ENCODE results near the gene BARX1.

Gene BARX1

DNA sequence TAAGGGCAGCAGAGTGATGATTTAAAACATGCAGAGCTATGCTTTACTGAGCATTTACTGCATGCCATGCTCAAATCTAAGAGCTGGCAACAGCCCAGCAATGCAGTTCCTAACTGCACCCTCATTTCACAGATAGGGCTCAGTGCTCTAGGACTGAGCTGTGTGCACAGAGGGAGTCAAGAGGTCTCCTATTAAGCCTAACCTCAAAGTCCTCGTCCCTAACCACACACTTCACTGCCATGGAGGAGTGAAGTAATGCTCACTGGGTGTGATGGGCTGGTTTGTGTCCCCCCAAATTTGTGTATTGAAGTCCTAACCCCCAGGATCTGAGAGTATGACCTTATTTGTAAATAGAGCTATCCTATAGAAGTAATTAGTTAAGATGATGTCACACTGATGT is 25.9 kb downstream of the BARX1 start:
- DNase-seq (ENCODE audit: low read depth, low spot score): no peak
- TF ChIP-seq YY1 (IDR thresholded peaks at IDR 0.05; ENCODE audit: insufficient read depth, insufficient read length) (no peak), SUZ12 (IDR thresholded peaks at IDR 0.05; ENCODE audit: extremely low read depth, insufficient read depth, insufficient read length) (no peak), ZNF274 (IDR thresholded peaks at IDR 0.05; ENCODE audit: low read depth, low read length) (no peak)
- Histone ChIP-seq H3K27me3 (ENCODE audit: insufficient read depth, insufficient read length) (peaks cover 23% of the 10 kb centered on the region), H3K9ac (ENCODE audit: insufficient read length, low read depth) (no peak overlapping the region), H3K9me3 (ENCODE audit: insufficient read depth, low read length) (no peaks in the 10 kb centered on the region), H3K4me1 (ENCODE audit: insufficient read depth, insufficient read length) (peaks cover 6% of the 10 kb centered on the region), H3K4me3 (ENCODE audit: insufficient read length, low read depth) (no peak overlapping the region), H3K36me3 (ENCODE audit: insufficient read depth, insufficient read length, low read length) (no peaks in the 10 kb centered on the region)

DNA sequence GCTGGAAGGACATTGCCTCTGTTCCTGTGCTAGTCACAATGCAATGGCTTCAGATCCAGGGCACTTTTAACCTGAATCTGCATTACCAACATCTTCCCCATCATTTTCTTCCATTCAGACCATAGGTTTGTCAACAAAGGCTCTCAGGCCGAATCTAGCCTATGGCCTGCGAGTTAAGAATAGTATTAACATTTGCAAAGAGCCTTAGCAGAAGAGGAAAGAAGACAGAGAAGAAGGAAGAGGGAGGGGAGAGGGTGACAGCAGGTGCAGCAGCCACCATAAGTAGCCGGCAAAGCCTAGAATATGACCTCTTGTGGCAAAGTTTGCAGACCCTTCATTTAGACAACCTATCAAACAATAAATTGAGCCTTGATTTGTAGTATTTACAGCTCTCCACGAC is 32.6 kb downstream of the BARX1 start:
- no peak for DNase-seq (ENCODE audit: low read depth, low spot score)
- TF ChIP-seq SUZ12 (IDR thresholded peaks at IDR 0.05; ENCODE audit: extremely low read depth, insufficient read depth, insufficient read length): no peak
- TF ChIP-seq YY1 (IDR thresholded peaks at IDR 0.05; ENCODE audit: insufficient read depth, insufficient read length): no peak
- no peak for TF ChIP-seq ZNF274 (IDR thresholded peaks at IDR 0.05; ENCODE audit: low read depth, low read length)
- H3K9ac ChIP-seq (ENCODE audit: insufficient read length, low read depth): no peak overlapping the region
- H3K36me3 ChIP-seq (ENCODE audit: insufficient read depth, insufficient read length, low read length): no peaks in the 10 kb centered on the region
- peaks cover 1% of the 10 kb centered on the region for H3K27me3 ChIP-seq (ENCODE audit: insufficient read depth, insufficient read length)
- no peaks in the 10 kb centered on the region for H3K9me3 ChIP-seq (ENCODE audit: insufficient read depth, low read length)
- peaks cover 9% of the 10 kb centered on the region for H3K4me1 ChIP-seq (ENCODE audit: insufficient read depth, insufficient read length)
- H3K4me3 ChIP-seq (ENCODE audit: insufficient read length, low read depth): no peak overlapping the region

DNA sequence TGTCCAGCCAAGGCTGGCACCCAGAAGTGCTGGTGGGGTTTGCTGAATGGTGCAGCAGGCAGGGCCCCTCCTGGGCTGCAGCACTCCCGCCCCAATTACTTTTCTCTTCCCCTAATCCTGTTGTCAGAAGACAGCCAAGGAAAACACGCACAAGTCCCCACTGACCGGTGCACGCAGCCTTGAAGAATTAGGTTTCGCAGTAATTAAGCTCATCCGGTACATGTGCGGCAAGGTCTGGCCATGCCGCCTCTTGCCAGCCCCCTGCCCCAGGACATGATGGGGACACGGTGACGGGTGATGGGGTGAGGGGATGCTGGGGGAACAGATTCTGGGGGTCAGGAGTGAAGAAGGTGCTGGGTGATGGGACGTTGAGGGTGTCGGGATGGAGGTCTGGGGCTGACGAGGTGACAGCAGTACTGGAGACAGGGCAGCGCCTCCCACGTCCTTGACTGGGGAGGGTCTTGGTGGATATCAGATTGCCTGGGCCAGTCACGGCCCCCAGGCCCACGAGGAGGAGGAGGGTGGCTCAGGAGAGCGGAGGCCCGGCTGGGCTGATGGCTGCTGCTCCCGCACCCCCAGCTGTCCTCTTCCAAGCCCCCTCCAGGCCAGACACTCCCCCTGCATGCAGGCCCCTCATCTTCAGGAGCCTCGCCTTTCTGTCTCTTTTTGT is 34.9 kb downstream of the BARX1 start:
- no peak for DNase-seq (ENCODE audit: low read depth, low spot score)
- Histone ChIP-seq H3K9me3 (ENCODE audit: insufficient read depth, low read length) (no peaks in the 10 kb centered on the region), H3K4me1 (ENCODE audit: insufficient read depth, insufficient read length) (peaks cover 13% of the 10 kb centered on the region), H3K9ac (ENCODE audit: insufficient read length, low read depth) (no peak overlapping the region), H3K4me3 (ENCODE audit: insufficient read length, low read depth) (no peak overlapping the region), H3K36me3 (ENCODE audit: insufficient read depth, insufficient read length, low read length) (no peaks in the 10 kb centered on the region), H3K27me3 (ENCODE audit: insufficient read depth, insufficient read length) (no peaks in the 10 kb centered on the region)
- TF ChIP-seq SUZ12 (IDR thresholded peaks at IDR 0.05; ENCODE audit: extremely low read depth, insufficient read depth, insufficient read length) (no peak), ZNF274 (IDR thresholded peaks at IDR 0.05; ENCODE audit: low read depth, low read length) (no peak), YY1 (IDR thresholded peaks at IDR 0.05; ENCODE audit: insufficient read depth, insufficient read length) (no peak)

DNA sequence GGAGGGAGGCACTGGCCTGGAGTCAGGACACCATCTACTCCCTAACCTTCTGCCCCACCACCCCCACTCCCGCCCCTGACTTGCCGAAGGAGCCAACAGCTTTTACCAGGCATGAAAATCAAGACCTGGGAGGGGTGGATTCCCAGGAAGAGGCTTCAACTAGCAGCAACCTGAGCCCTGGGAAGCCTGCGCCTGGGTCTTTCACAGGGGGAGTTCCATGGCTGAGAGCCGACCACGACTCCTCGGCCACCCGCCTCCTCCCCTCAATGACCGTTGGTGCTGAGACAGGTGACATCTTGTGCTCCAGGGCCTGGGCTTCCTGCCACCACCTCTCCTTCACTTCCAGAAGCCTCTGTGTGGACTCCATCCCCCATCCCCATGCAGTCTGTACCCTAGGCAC is 37.1 kb downstream of the BARX1 start:
- Histone ChIP-seq H3K9ac (ENCODE audit: insufficient read length, low read depth) (no peak overlapping the region), H3K4me3 (ENCODE audit: insufficient read length, low read depth) (no peak overlapping the region), H3K36me3 (ENCODE audit: insufficient read depth, insufficient read length, low read length) (no peaks in the 10 kb centered on the region), H3K9me3 (ENCODE audit: insufficient read depth, low read length) (no peaks in the 10 kb centered on the region), H3K27me3 (ENCODE audit: insufficient read depth, insufficient read length) (no peaks in the 10 kb centered on the region), H3K4me1 (ENCODE audit: insufficient read depth, insufficient read length) (peaks cover 10% of the 10 kb centered on the region)
- DNase-seq (ENCODE audit: low read depth, low spot score): no peak
- TF ChIP-seq YY1 (IDR thresholded peaks at IDR 0.05; ENCODE audit: insufficient read depth, insufficient read length) (no peak), ZNF274 (IDR thresholded peaks at IDR 0.05; ENCODE audit: low read depth, low read length) (no peak), SUZ12 (IDR thresholded peaks at IDR 0.05; ENCODE audit: extremely low read depth, insufficient read depth, insufficient read length) (no peak)

- H3K4me1 ChIP-seq (ENCODE audit: insufficient read depth, insufficient read length): peaks cover 13% of the 10 kb centered on the region
- TF ChIP-seq YY1 (IDR thresholded peaks at IDR 0.05; ENCODE audit: insufficient read depth, insufficient read length) (no peak), ZNF274 (IDR thresholded peaks at IDR 0.05; ENCODE audit: low read depth, low read length) (no peak), SUZ12 (IDR thresholded peaks at IDR 0.05; ENCODE audit: extremely low read depth, insufficient read depth, insufficient read length) (no peak)
- no peaks in the 10 kb centered on the region for H3K27me3 ChIP-seq (ENCODE audit: insufficient read depth, insufficient read length)
- no peak for DNase-seq (ENCODE audit: low read depth, low spot score)
- H3K9me3 ChIP-seq (ENCODE audit: insufficient read depth, low read length): no peaks in the 10 kb centered on the region
- no peak overlapping the region for H3K4me3 ChIP-seq (ENCODE audit: insufficient read length, low read depth)
- no peak overlapping the region for H3K9ac ChIP-seq (ENCODE audit: insufficient read length, low read depth)
- no peaks in the 10 kb centered on the region for H3K36me3 ChIP-seq (ENCODE audit: insufficient read depth, insufficient read length, low read length)
Observed at GRCh38 chr9:93917121-93917853, 37.9 kb downstream of the BARX1 start.

- Histone ChIP-seq H3K4me3 (ENCODE audit: insufficient read length, low read depth) (no peak overlapping the region), H3K9ac (ENCODE audit: insufficient read length, low read depth) (no peak overlapping the region), H3K4me1 (ENCODE audit: insufficient read depth, insufficient read length) (peaks cover 18% of the 10 kb centered on the region), H3K27me3 (ENCODE audit: insufficient read depth, insufficient read length) (peaks cover 1% of the 10 kb centered on the region), H3K9me3 (ENCODE audit: insufficient read depth, low read length) (no peaks in the 10 kb centered on the region), H3K36me3 (ENCODE audit: insufficient read depth, insufficient read length, low read length) (no peaks in the 10 kb centered on the region)
- TF ChIP-seq ZNF274 (IDR thresholded peaks at IDR 0.05; ENCODE audit: low read depth, low read length) (no peak), SUZ12 (IDR thresholded peaks at IDR 0.05; ENCODE audit: extremely low read depth, insufficient read depth, insufficient read length) (no peak), YY1 (IDR thresholded peaks at IDR 0.05; ENCODE audit: insufficient read depth, insufficient read length) (no peak)
- DNase-seq (ENCODE audit: low read depth, low spot score): no peak
Observed at GRCh38 chr9:93916358-93916757, 38.8 kb downstream of the BARX1 start.

DNA sequence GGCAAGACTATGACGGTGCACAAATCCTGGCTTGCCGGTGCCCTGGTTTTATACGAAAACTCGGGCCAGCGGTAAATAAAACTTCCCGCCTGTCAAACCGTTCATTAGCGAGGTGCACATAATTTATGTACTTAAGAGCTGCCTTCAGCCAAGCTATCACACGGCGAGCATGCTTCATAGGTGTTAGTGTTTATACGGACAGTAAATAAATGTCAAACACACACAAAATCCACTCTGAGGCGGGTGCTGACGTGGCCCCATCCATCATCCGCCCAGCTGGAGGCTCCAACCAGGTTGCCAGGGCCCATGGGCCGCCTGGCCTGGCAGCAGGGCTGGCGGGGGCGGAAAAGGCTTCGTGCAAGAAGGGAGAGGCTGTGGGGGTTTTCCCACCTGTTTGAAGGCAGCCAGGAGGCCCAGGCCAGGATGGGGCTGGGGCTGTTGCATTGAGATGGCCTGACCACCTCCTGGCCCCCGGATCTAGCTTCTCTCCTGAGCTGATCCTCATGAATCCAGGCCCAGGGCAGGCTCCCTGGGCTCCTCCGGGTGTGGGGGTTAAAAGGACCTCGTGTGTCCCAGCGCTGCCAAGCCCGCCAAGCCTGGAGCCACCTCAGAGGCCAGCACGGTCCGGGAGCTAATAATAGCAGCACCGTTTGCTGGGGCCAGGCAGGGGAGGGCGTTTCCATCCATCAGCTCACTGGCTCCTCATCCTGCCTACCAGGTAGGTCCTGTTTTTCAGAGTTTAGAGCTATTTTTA is 43.2 kb downstream of the BARX1 start:
- Histone ChIP-seq H3K9ac (ENCODE audit: insufficient read length, low read depth) (no peak overlapping the region), H3K4me3 (ENCODE audit: insufficient read length, low read depth) (no peak overlapping the region), H3K36me3 (ENCODE audit: insufficient read depth, insufficient read length, low read length) (no peaks in the 10 kb centered on the region), H3K9me3 (ENCODE audit: insufficient read depth, low read length) (no peaks in the 10 kb centered on the region), H3K4me1 (ENCODE audit: insufficient read depth, insufficient read length) (peaks cover 22% of the 10 kb centered on the region), H3K27me3 (ENCODE audit: insufficient read depth, insufficient read length) (peaks cover 5% of the 10 kb centered on the region)
- TF ChIP-seq SUZ12 (IDR thresholded peaks at IDR 0.05; ENCODE audit: extremely low read depth, insufficient read depth, insufficient read length) (no peak), ZNF274 (IDR thresholded peaks at IDR 0.05; ENCODE audit: low read depth, low read length) (no peak), YY1 (IDR thresholded peaks at IDR 0.05; ENCODE audit: insufficient read depth, insufficient read length) (no peak)
- no peak for DNase-seq (ENCODE audit: low read depth, low spot score)

Data from NT2/D1 (cell line).